SU-DHL-6 (cell line): ENCODE measurements around the gene DCAF4.

Source experiments
- EZH2phosphoT487 ChIP-seq: fragments of 200-600 bp; sonication (generic), shearing (Covaris generic); conservative IDR thresholded peaks from 2 replicates; pipeline ENCODE4 v1.6.1; 2018; ENCODE audit warnings: mild to moderate bottlenecking, antibody characterized with exemption, low read length, moderate library complexity, mixed read lengths
- TF ChIP-seq, protein P1 (sequence below): fragments of 200-600 bp; sonication (generic); IDR thresholded peaks from one replicate; pipeline ENCODE4 v1.5.1; 2017; ENCODE audit warnings: antibody characterized with exemption, mild to moderate bottlenecking, low read length, moderate library complexity; ENCODE audit not compliant: insufficient read depth, poor library complexity, severe bottlenecking

DNA sequence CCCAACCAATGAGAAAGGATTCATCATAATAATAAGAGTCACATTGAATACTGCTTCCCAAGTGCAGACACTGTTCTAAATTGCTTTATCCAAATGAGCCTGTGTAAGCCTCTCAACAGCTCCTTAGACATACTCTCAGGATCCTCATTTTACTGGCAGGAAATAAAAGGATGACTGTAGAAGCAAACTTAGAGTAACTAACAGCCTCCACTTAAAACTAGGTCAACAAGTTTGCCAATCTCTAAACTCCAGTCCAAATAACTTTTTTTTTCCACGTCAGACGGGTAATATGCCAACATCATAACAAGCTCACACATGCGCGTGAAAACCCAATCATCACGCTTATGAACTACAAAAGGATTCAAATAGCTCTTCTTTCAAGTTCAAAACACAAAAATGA lies 17.1 kb upstream of the DCAF4 start:
- TF ChIP-seq, protein P1, sequence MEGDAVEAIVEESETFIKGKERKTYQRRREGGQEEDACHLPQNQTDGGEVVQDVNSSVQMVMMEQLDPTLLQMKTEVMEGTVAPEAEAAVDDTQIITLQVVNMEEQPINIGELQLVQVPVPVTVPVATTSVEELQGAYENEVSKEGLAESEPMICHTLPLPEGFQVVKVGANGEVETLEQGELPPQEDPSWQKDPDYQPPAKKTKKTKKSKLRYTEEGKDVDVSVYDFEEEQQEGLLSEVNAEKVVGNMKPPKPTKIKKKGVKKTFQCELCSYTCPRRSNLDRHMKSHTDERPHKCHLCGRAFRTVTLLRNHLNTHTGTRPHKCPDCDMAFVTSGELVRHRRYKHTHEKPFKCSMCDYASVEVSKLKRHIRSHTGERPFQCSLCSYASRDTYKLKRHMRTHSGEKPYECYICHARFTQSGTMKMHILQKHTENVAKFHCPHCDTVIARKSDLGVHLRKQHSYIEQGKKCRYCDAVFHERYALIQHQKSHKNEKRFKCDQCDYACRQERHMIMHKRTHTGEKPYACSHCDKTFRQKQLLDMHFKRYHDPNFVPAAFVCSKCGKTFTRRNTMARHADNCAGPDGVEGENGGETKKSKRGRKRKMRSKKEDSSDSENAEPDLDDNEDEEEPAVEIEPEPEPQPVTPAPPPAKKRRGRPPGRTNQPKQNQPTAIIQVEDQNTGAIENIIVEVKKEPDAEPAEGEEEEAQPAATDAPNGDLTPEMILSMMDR: no peak
- no peak for TF ChIP-seq EZH2phosphoT487
